NAMALWA (cell line): ENCODE data around the gene GABRP.

Source experiments
- DNase-seq: peaks from one replicate; pipeline ENCODE4 v3.0.0-alpha.2; 2015; ENCODE audit warnings: low spot score

GABRP gene

DNA sequence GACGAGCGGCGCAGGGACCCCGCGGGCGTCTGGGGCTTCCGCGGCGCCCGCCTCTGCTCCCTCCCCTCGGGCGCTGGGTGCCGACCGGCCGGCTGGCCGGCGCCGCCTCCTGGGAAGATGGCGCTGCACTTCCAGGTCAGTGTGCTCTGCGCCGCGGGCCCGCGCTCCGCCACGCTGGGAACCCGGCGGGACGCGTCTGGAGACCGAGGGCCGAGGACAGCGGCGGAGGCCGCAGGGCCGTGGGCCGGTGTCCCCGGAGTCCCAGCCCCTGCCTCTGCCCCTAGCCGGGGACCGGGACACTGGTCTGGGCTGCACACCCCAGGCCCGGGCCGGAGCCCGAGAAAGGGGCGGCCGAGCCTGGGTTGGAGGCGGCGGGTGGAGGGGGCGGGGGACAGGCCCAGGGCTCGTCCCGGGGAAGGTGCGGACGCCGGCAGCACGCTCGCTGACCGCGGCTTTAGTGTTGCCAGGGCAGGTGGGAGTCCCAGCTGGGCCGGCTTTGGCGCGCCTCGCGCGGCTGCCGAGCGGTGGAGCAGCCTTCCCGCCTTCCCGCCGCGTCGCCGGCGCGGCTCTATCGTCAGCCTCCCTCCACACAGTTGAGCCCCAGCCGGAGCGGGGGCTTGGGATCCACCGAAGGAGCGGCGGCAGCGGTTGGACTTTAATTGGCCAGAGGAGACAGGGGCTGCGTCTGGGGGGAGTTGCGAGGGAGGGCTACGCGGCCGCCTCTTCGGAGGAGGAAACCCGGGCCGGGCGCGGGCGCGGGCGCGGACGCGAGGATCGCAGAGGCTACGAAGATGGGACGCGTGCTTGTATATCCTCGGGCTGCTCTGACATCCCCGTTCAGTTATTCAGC is 78.6 kb downstream of the GABRP start, which contains the start of gene RANBP17:
RANBP17 (plus strand) TSS at position 102 of the 850 bp plus-strand sequence.
- no peak for DNase-seq

- no peak for DNase-seq
These were observed 80.1 kb downstream of the GABRP start for GRCh38 chr5:170863646-170864045.
